GM12892 (cell line): ENCODE results near the gene AKR7A2. TPM values are rescaled to one million over a fixed set of nuclear protein-coding genes. Genes with fewer than 3 reads are reported as not detected.

Experiments used
- DNase-seq: peaks from one replicate; pipeline ENCODE4 v3.0.0; 2011; ENCODE audit not compliant: insufficient read length
- FAIRE-seq: peaks from 2 replicates; lab custom pipeline; 2011; peaks lifted over from hg19 to GRCh38; lab: Jason Lieb, UNC
- POLR2A ChIP-seq: IDR thresholded peaks from 2 replicates; pipeline ENCODE4 v1.6.1; 2011; ENCODE audit warnings: low read depth, low read length, control low read depth
- POLR2AphosphoS5 ChIP-seq: IDR thresholded peaks from 2 replicates; pipeline ENCODE4 v1.6.1; 2011; ENCODE audit warnings: low read depth, low read length, control low read depth
- TAF1 ChIP-seq: IDR thresholded peaks from 2 replicates; pipeline ENCODE4 v1.6.1; 2011; ENCODE audit warnings: low read depth, mild to moderate bottlenecking, control low read depth, low read length, borderline replicate concordance
- polyA plus RNA-seq: library from polyadenylated mRNA; unstranded; fragments of >200 nt; gene quantifications from one replicate; pipeline ENCODE4 v1.2.1, GENCODE V29; 2012; ENCODE audit warnings: missing spikeins, inconsistent platforms; ENCODE audit not compliant: missing spikeins

The AKR7A2 gene
- 29.5 TPM for polyA plus RNA-seq

GRCh38 chr1:19311931-19312781 lies at the start of gene AKR7A2, which contains the start of gene SLC66A1:
Gene AKR7A2 (minus strand): TSS chr1:19312144. CDS start chr1:19312124, 20 bp downstream.
Gene SLC66A1 (plus strand): TSS chr1:19312326. CDS start chr1:19317678, 5,352 bp downstream.
- TF ChIP-seq TAF1 (peak; percentile 72), POLR2AphosphoS5 (peak; percentile 69), POLR2A (peak; percentile 82)
- DNase-seq: peak; percentile 94
- FAIRE-seq: peak; percentile 99

- no peak for DNase-seq
- FAIRE-seq: no peak
- TF ChIP-seq POLR2AphosphoS5 (no peak), TAF1 (no peak), POLR2A (no peak)
These were observed 49.1 kb upstream of the AKR7A2 start for GRCh38 chr1:19360843-19361610.

- DNase-seq: no peak
- FAIRE-seq: no peak
- TF ChIP-seq POLR2AphosphoS5 (no peak), TAF1 (no peak), POLR2A (no peak)
These were observed 48.5 kb upstream of the AKR7A2 start for GRCh38 chr1:19360432-19360831.

DNA sequence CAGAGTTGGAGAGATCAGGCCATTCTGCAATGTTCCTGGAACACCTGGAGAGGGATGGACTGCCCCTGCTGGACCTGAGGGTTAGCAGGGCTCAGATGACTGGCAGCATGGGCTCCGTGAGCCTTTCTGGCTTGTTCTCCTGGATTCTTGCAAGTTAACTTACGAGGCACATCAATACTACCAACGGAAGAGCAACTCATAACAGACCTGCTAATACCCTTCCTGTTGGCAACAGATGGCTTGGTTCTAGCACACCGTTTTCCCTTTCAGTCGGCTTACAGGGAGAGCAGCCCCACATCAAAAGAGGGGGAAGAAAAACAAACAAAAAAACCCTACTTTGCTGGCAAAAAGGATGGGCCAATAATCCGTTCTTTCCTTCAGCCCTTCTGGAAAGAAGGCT lies 48.1 kb upstream of the AKR7A2 start:
- no peak for FAIRE-seq
- DNase-seq: no peak
- TF ChIP-seq POLR2AphosphoS5: no peak
- no peak for TF ChIP-seq POLR2A
- no peak for TF ChIP-seq TAF1

- FAIRE-seq (no peak), DNase-seq (no peak)
- TF ChIP-seq POLR2AphosphoS5: no peak
These were observed 47.4 kb upstream of the AKR7A2 start for GRCh38 chr1:19359357-19359756.

GRCh38 chr1:19358710-19359109 lies 46.8 kb upstream of the AKR7A2 start:
- DNase-seq (no peak), FAIRE-seq (no peak)
- TF ChIP-seq POLR2AphosphoS5 (no peak), POLR2A (no peak), TAF1 (no peak)

- TF ChIP-seq TAF1 (no peak), POLR2AphosphoS5 (no peak), POLR2A (no peak)
- DNase-seq (no peak), FAIRE-seq (no peak)
These were observed 45.5 kb upstream of the AKR7A2 start for GRCh38 chr1:19357299-19357986.

GRCh38 chr1:19356266-19356665 lies 44.3 kb upstream of the AKR7A2 start:
- DNase-seq (no peak), FAIRE-seq (no peak)
- no peak for TF ChIP-seq TAF1

- TF ChIP-seq POLR2AphosphoS5: no peak
- no peak for TF ChIP-seq TAF1
- TF ChIP-seq POLR2A: no peak
- no peak for FAIRE-seq
- no peak for DNase-seq
These were observed 42.6 kb upstream of the AKR7A2 start for GRCh38 chr1:19354531-19354981.

DNA sequence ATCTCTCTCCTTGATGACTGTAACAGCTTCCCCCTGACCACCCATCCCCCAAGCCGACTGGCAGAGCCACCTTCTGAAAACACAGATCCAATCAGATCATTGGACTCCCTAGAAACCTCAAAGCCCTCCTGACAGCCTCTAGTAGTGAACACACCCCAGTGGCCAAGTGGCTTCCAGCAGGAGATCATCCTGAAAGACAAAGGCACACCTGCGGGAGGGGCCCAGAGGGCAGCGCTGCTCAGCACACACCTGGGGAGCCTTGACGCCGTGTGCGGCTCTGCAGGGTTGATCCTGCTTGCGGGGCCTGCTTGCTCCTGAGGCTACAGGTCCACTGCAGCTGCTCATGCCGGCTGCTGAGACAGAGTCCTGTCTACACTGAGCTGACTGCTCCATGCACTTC lies 41.7 kb upstream of the AKR7A2 start:
- no peak for FAIRE-seq
- no peak for DNase-seq
- TF ChIP-seq POLR2AphosphoS5 (no peak), POLR2A (no peak), TAF1 (no peak)

DNA sequence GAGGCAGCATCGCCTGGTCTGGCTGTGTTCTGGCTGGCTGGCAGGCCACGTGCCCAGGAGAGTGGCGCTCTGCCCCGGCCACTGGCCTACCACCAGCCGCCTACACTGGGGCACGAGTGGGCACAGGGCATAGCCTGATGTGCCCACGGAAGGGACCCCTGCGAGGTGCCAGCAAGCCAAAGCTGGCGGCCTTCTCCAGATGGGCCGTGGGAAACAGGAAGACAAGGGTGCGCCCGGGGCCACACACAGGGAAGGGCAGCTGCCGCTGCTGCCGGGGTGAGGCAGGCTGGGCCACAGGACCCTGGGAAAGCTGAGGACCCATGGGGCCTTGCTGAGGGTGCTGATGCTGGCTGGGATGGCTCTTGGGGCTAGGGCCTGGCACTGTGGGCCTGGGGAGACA lies 40.9 kb upstream of the AKR7A2 start:
- TF ChIP-seq POLR2A (no peak), TAF1 (no peak), POLR2AphosphoS5 (no peak)
- FAIRE-seq (no peak), DNase-seq (no peak)

GRCh38 chr1:19351873-19352272 lies 39.9 kb upstream of the AKR7A2 start:
- DNase-seq (no peak), FAIRE-seq (no peak)
- no peak for TF ChIP-seq POLR2AphosphoS5
- no peak for TF ChIP-seq POLR2A
- no peak for TF ChIP-seq TAF1
